ENCODE measurements around the gene ABITRAM. TPM values are rescaled to one million over a fixed set of nuclear protein-coding genes. Genes with fewer than 3 reads are reported as not detected.

The ABITRAM gene
- total RNA-seq, 1 experiment from 2014 or later, result 10.9 TPM

GRCh38 chr9:108928386-108928785 is 5.8 kb upstream of the ABITRAM start:
- Histone ChIP-seq H3K9me3 (ENCODE audit: control insufficient read depth, low read depth, low read length) (no peaks in the 10 kb centered on the region), H3K27ac (ENCODE audit: insufficient read length, low read depth, low read length) (no peak overlapping the region), H3K9ac (ENCODE audit: extremely low read depth, insufficient read length, low read length) (no peak overlapping the region), H4K20me1 (ENCODE audit: control insufficient read depth, insufficient read depth, insufficient read length) (no peaks in the 10 kb centered on the region), H4K5ac (ENCODE audit: insufficient read length, low read depth, low read length) (no peak overlapping the region), H2BK5ac (ENCODE audit: insufficient read length, low read length) (no peak overlapping the region), H3K4me2 (ENCODE audit: insufficient read depth, insufficient read length, low read length) (no peak overlapping the region), H4K8ac (replicated peaks; ENCODE audit: insufficient read length, low read depth, low read length) (no peak overlapping the region), H4K91ac (ENCODE audit: insufficient read length, low read depth, low read length) (no peak overlapping the region), H2BK120ac (ENCODE audit: low read depth, low read length, poor library complexity, severe bottlenecking) (no peak overlapping the region), H2AFZ (ENCODE audit: low read length) (no peak overlapping the region), H3K4ac (ENCODE audit: low read depth, low read length) (no peak overlapping the region), H3K4me1 (ENCODE audit: insufficient read depth, low read length) (peaks cover 6% of the 10 kb centered on the region), H2AK5ac (ENCODE audit: insufficient read length, low read length) (no peak overlapping the region), H3K79me2 (ENCODE audit: insufficient read depth, low read length) (peaks cover 11% of the 10 kb centered on the region), H3T11ph (ENCODE audit: low read length) (no peak overlapping the region), H3K18ac (ENCODE audit: insufficient read length, low read depth, low read length) (no peak overlapping the region), H3K56ac (ENCODE audit: insufficient read length, low read depth, low read length) (no peak overlapping the region), H3K79me1 (ENCODE audit: insufficient read depth, low read depth, low read length, poor library complexity, severe bottlenecking) (no peaks in the 10 kb centered on the region), H3K27me3 (ENCODE audit: insufficient read depth, low read length) (no peaks in the 10 kb centered on the region), H2BK12ac (ENCODE audit: insufficient read length, low read depth, low read length) (no peak overlapping the region), H2BK15ac (ENCODE audit: low read depth, low read length) (no peak overlapping the region), H2BK20ac (ENCODE audit: low read depth, low read length, poor library complexity, severe bottlenecking) (no peak overlapping the region), H3K23ac (ENCODE audit: insufficient read length, low read depth, low read length) (no peak overlapping the region), H3K23me2 (ENCODE audit: insufficient read length, low read depth, low read length, poor library complexity, severe bottlenecking) (peaks cover 7% of the 10 kb centered on the region), H3K14ac (ENCODE audit: insufficient read depth, low read length) (no peak overlapping the region)
- peaks cover 7 to 9% of the 10 kb centered on the region in 2 experiments for H3K4me1 Mint-ChIP-seq
- no peaks in the 10 kb centered on the region for H3K9me3 Mint-ChIP-seq
- peaks cover 7 to 60% (median 45%) of the 10 kb centered on the region in 3 experiments; a peak in 6 of 7 replicates for H3K36me3 Mint-ChIP-seq (ENCODE audit: insufficient read depth in 1 of 3, low read depth in 3 of 3)
- no peak overlapping the region for H3K27ac Mint-ChIP-seq
- no peak overlapping the region for H3K4me3 Mint-ChIP-seq
- no CpG with 5 or more reads among the region's 2 CpGs for WGBS (ENCODE audit: extremely low coverage, insufficient read length, low lambda C conversion rate)
- no peak for DNase-seq
- H3K27me3 Mint-ChIP-seq (ENCODE audit: low read depth), result no peaks in the 10 kb centered on the region
- no peak for TF ChIP-seq CTCF (conservative IDR thresholded peaks at IDR 0.05)
